GM04503 (cell line): ENCODE data around the gene ZNF215.
"Not testable (repeated sequence)": the region's sequence is repeated elsewhere in the genome, so short reads cannot be mapped to it uniquely, and the experiment has no call there.

Source experiments
- DNase-seq: peaks from one replicate; pipeline ENCODE4 v3.0.0-alpha.2; 2012; ENCODE audit warnings: low read depth

Gene ZNF215

DNA sequence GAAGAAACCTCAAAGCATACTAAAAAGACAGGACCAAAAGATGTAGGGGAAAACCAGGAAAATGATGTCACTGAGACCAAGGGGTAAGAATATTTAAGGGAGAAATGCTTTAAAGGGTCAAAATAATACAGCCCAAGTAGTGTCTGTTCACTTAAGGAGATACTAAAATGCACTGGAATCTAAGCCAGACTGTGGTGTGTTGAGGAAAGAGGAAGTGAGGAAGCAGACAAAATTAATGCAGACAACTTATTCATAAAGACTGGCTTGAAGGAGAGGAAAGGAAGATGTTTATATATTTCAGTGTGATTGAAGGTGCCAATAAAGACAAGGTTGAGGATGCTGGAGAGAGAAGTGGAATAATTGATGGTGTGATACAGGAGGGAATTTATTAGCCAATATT is 15.7 kb downstream of the ZNF215 start:
- no peak for DNase-seq

GRCh38 chr11:6943131-6943530 is 16.9 kb downstream of the ZNF215 start:
- DNase-seq: peak; percentile 11

- DNase-seq: not testable (repeated sequence)
These were observed 28.0 kb downstream of the ZNF215 start for GRCh38 chr11:6954248-6954647.

DNA sequence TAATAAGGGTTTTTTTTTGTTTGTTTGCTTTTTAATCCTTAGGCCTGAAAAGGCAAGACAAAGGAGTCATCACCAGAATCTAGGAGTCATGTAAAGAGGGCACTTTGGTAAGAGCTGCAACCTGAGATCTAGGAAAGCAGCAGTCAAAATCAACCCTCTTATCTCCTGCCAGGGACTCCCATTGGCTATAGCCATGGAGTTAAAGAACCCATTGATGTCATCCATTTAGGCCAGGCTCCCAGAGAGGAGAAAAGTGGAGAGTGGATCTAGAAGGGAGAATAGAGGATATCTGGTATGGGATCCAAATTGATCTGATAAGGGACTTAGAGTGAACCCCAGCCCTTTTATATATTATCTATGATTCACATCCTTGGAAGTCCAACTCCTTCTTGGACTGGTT is 35.9 kb downstream of the ZNF215 start:
- DNase-seq: no peak

- no peak for DNase-seq
These were observed 36.4 kb downstream of the ZNF215 start for GRCh38 chr11:6962673-6963072.

GRCh38 chr11:6968816-6969215 is 42.6 kb downstream of the ZNF215 start:
- DNase-seq: no peak

DNA sequence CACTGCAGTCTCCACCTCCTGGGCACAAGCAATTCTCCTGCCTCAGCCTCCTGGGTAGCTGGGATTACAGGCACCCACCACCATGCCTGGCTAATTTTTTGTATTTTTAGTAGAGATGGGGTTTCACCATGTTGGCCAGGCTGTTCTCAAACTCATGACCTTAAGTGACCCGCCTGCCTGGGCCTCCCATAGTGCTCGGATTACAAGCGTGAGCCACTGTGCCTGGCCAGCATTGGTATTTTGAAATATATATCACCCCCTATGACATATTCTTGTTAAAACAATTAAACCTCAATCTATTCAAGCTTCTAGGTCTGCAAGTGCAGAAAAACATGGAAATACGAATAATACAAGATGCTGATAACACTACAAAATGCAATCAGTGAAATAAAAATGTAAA is 43.6 kb downstream of the ZNF215 start:
- not testable (repeated sequence) for DNase-seq

DNA sequence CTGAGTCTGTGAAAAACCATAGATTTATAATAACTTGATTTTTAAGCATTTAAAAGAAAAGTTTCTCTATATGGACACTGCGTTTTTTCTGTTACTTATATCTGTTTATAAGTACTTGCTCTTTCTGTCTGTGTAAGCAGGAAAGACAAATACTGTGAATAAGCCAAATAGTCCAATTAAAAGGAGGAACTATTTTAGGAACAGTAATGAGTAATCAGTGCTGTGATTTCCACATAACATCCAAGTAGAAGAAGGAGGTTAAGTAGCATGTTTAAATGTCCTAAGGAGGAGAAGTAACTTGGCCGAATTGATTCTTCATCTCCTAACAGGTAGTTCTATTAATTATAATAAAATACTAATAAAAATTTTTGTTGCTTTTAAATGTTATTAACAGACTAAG is 53.1 kb downstream of the ZNF215 start:
- no peak for DNase-seq

DNA sequence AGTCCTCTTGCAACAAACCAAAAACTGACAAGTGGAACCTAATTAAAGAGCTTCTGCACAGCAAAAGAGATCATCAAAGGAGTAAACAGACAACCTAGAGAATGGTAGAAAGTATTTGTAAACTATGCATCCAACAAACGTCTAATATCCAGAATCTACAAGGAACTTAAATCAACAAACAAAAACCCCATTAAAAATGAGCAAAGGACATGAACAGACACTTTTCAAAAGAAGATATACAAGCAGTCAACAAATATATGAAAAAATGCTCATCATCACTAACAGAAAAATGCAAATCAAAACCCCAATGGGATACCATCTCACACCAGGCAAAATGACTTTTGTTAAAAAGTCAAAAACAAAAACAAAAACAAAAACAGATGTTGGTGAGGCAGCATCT is 60.3 kb downstream of the ZNF215 start:
- DNase-seq: no peak

DNA sequence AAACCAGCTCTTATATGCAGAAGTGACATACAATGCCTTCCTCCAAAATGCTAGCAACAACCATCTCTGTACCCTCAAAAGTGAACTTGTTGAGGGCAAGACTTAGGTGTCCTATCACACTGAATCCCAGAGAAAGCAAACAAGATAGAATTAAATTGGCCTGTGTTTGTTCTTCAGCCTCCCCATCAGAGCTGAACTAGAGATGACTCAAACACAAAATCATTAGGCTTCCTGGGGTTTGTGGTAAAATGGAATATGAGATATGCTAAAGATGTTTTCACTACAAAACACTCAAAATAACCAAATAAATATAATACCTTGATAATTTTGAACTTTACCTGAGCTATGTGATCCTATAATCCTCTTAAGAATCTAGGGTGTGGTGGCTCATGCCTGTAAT is 62.3 kb downstream of the ZNF215 start:
- DNase-seq: no peak

DNA sequence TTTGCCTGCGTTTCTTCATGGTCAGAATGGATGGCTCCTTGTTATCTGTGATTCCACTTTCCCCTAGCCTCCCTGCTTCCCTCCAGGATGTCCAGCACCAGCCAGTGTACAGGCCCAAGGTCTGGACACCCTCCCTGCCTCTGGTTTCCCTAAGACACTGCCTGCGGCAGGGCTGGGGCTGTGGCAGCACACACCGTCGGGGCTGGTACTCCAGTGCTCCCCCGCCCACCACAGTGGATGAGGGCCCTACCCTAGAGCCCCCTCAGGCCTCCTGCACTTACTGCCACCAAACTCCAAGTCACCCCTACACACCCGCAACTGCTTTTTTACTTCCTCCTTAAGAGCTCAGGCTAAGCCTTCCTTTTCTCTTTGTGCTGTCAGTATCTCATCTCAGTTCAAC is 65.0 kb downstream of the ZNF215 start:
- no peak for DNase-seq

DNA sequence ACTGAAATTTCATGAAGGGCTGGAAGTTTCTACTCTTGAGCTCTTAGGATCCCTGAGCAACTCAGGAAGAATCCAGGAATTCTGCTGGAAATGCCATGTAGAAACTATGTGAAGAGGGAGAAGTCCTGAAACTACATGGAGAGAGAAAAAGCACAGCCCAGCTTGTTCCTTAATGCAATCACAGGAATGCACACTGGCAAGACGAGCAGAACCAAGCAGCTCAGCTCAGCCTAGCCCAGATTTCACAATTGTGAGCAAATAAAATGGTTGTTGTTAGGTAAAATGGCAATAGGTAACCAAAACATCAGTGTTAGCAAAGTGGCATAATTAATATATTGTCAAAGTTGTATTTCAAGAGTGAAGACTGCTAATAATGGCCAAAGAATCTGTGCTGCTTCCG is 65.8 kb downstream of the ZNF215 start:
- no peak for DNase-seq

DNA sequence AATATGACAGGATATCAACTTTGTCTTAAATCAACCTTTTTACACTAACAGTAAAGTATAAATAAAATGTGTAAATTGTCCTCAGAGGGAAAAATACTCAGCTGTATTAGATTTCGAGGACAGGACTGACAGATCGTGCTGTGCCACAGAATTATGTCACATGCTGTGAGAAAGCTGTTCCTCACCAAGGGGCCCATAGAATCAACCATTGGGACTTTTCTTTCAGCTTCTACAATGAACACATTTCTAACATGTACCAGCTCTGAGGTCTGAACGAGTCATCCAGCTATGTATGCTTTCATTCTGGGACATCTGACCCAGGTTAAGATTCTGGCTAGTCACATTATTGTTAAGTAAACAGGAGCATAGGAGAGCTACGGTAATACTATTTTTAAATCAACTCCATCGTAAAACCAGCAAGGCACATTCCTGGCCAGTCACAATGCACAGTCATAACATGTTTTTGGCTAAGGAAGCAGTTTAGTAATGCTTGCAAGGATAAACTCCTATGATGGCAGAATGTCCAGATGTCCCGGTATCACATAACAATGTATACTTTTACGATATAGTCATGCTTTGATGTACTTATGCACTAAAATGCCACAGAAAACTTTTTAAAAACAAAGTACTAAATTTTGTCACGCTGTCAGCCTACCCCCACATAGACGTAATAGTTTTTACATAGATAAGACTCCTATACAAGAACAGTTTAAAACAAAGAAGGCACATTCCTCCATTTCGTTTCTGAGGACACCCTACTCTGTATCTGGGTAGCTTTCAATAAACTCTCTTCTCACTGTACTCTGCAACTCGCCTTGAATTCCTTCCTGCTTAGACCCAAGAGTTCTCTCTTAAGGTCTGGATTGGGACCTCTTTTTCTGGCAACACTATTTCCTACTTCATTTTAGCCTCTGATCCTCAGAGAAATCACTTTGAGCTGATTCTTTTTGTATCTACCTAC is 66.5 kb downstream of the ZNF215 start:
- DNase-seq: peak; percentile 58

- no peak for DNase-seq
These were observed 69.5 kb downstream of the ZNF215 start for GRCh38 chr11:6995703-6996102.

GRCh38 chr11:7004482-7004881 is 78.3 kb downstream of the ZNF215 start:
- DNase-seq: peak; percentile 38
